Hematopoietic multipotent progenitor cell (in vitro differentiated cells): ENCODE data around the gene YOD1. TPM values are rescaled to one million over a fixed set of nuclear protein-coding genes. Genes with fewer than 3 reads are reported as not detected.
A peak's percentile ranks its signal among the peaks of the same experiment; 100 is the strongest.

Experiments used
- DNase-seq, 3 donors: peaks; one replicate each; pipeline ENCODE4 v3.0.0-alpha.2; 2011 to 2015; ENCODE audit warnings: low read depth in 2 of 3, low spot score in 2 of 3
- total RNA-seq: library from RNA; depleted of rRNA; stranded (reverse); fragments of >200 nt; gene quantifications from one replicate; pipeline ENCODE4 v1.2.3, GENCODE V29; 2012

The YOD1 gene
- total RNA-seq, 1 donor, result 8.6 TPM

DNA sequence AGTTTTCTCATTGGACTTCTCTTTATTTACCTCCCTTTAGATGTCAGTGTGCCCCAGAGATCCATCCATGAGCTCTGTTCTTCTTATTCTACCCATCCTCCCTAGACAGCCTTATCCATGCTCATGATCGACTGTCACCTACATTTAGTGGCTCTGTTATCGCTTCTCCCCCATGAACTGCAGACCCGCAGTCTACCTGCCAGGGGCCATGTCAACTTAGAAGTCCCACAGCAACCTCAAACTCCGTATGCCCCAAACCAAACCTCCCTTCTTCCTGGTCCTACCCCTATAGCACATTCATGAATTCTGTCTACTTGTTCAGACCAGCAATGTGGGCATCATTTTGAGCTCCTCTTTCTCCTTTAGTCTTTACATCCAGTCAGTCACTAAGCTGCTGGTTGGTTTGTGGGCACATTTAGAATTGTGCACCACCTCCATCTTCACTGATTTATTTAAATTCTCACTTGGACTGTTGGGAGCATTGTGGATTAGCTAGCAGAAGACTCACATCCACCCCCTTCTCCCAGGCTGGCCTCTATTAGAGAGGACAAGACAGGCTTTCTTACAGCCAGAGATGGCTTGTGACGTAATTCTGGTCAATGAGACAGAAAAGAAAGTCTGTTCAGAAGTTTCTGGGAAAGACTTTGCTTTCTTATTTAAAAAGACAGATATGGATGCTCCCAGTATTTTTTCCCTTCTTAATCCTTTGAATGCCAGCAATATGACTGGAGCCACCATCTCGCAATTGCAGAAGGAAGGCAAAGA is 37.5 kb downstream of the YOD1 start:
- DNase-seq, result no peak

DNA sequence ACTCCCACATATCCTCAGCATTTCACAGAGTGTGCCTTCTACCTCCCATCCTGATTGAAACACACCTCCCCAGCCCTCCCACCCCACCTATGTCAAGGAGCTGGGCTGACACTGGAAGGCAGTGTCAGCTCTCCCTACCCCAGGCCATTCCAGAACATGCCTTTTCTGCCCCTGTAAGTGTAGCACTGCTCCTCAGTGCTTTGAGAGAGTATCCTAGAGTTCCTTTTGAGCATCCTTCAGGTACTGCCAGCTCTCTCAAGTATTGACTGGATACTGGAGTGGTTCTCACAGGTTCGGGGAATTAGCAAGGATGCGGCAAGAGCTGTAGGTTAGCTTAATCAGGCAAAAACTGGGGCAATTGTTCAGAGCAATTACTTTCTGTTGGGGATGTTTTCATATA is 40.3 kb downstream of the YOD1 start:
- DNase-seq, result no peak

DNA sequence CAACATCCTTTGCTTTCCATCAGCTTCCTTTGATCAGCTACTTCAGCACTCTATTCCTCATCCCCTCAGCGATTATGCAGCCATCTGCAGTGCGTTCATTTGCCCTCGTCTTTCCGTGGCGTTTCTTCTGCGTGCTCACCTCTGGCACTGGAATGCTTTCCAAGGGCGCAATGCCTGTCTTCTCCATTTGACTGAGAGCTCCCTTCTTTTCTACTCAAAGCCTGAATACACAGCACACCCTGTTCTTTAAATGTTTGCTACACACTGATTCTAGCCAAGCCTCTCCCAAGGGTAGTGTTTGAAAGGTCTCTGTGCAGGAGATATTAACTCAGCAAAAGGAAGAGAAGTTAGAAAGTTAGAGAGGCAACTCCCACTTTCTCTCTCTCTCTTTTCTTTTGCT is 41.1 kb downstream of the YOD1 start:
- no peak for DNase-seq

DNA sequence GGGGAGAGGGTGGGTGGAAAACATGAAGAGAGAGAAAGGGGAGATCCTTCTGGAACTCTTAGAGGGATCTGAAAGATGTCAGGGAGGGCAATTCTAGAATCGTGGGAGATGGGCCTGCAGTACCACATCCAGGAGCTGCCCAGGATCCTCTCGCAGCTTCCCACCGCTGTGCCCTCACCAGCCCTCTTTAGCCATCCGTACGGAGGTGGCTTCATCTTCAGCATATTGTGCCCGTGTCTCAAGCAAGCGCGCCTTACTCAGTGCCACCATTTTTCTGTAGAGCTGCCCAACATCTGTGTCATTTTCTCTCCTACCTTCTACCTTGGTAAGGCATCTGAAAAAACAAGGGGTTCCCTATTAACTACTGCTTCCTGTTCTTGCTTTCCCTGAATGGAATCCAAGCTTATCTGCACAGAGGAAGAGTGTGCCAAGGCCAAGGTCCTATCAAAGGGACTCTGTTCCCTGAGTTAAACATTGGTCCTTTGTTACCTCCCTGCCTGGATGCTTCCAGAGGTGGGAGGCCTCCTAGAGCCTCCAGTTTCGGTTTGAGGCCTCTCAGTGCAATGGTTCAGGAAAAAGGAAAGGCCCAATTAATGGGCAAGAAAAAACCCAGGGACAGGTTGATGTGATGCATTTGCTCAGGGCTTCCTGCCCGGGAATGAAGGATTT is 41.7 kb downstream of the YOD1 start:
- DNase-seq, result no peak

DNA sequence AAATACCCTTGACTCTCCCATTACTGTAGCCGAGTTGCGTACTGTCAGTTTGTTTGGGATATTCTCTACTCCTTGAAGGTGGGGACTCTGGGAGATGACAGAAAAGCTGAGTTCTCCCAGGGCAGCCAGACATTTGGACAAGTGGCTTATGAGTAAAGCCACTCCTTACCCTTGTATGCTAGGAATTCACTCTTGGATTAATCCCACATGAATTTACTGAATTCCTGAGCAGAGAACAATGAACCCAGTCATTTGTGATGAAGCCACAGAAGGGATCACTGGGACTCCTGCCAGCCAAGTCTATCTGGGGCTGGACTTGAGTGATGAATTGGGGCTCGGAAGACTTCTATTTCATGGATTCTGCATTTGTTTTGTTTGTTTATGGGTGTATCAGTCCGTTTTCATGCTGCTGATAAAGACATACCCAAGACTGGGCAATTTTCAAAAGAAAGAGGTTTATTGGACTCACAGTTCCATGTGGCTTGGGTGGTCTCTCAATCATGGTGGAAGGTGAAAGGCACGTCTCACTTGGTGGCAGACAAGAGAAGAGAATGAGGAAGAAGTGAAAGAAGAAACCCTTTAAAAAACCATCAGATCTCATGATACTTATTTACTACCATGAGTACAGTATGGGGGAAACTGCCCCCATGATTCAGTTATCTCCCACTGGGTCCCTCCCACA is 43.5 kb downstream of the YOD1 start:
- no peak for DNase-seq

DNA sequence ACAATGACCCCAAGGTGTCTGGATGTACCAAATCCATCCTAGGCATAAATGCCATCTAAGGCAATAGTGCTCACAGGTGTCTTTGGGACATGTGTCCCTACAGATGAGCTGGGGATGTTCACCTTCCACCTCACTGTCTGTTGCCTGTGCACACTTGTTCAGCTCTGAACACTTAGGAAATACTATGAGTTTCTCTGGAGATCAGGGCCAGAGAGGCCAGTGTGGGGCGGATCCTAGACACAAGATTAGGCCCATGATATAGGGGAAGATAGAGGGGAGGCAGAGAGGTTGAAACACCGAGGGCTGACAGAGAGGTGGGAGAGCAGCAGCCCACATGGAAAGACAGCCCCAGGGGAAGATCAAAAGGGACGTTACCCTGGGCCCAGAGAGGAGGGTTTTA is 44.1 kb downstream of the YOD1 start:
- DNase-seq, result no peak

DNA sequence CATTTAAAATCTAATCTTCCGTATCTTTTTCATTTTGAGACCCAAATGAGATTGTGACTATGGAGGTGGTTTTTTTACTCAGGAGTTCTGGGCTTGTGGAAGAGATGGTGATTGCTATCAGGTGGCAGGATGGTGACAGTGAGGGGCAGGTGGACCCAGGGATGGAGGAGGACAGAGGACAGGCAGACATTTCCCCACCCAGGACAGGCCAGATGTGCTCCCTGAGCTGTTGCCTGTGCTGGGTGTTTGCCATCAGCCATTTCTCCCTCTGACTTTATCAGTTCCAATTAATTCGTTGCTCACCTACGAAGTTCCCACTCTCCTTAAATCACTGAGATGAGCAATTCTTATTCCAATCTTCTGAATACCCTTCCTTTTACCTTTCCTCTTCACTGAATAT is 44.9 kb downstream of the YOD1 start:
- DNase-seq, result no peak

DNA sequence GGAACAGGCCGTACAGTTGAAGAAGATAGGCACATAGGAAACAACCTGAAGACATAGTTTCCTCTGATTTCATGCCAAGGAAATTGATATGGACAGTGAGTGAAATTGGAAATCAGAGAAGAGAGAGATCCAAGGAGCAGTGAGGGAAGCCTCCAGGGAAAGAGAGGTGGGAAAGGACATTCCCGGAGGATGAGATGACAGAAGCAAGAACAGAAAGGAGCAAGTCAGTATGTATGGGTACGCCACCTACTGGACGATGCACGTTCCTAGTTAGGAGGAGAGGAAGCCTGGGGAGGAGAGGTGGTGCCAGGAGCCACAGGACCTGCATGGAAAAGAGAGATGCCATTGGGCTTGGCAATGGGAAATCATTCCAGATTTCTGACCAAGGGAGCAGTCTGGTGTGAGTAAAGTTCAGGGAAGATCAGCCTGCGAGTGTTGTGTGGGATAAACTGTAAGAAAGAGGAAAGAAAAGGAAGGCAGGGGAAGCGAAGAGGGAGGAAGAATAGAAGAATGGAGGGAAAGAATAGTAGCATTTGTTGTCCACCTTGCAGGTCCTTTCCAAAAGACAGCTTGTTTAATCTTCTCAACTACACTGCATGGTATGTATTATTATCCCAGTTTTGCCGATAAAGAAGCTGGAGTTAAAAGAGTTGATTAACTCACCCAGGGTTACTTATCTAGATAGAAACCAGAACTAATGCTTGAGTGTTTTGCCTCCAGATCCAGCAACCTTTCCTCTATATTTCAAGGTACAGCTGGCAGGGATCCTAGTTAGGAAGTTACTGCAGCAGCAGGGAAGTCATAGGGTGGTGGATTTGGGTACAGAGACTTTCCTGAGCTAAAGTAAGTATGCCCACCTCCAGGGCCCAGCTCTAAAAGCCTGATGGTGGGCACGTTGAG is 45.8 kb downstream of the YOD1 start:
- peak in 2 of 3 donors; percentile 29 to 58 for DNase-seq

DNA sequence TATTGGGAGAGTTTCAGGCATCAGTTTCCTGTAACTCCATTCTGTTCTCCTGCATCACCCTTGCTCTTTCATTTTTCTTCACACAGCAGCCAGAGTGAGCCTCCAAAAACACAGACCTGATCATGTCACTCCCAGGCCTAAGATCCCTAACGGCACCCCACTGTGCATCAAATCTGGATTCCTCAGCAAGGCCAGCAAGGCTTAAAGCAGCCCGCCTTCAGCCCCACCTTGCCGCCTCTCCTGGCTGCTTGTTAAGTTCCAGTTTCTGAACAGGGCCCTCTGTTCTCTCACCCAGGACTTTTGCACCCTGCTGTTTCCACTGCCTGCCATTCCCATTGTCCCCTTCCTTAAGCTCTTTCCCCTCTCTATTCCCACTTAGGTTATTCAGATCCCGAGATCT is 47.8 kb downstream of the YOD1 start:
- no peak for DNase-seq

DNA sequence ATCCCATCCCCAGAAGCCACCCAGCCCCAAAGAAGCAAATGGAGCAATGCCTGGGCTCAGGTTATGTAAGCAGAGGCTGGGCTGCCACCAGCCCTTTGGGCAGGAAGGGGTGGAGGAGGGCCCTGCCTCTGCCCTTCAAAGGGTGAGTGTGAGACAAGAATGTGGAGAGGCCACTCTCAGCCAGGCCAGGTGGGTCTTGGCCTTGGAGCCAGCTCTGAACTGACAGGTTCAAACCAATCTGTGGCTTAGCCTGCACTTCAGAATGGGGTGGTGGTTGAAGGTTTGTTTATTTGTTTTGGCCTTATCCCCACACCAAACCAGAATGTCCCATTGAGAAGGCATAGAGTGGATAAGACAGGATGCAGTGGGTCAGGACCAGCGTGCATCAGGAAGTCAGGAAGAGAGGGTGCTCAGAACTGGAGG is 48.3 kb downstream of the YOD1 start:
- DNase-seq, result no peak

DNA sequence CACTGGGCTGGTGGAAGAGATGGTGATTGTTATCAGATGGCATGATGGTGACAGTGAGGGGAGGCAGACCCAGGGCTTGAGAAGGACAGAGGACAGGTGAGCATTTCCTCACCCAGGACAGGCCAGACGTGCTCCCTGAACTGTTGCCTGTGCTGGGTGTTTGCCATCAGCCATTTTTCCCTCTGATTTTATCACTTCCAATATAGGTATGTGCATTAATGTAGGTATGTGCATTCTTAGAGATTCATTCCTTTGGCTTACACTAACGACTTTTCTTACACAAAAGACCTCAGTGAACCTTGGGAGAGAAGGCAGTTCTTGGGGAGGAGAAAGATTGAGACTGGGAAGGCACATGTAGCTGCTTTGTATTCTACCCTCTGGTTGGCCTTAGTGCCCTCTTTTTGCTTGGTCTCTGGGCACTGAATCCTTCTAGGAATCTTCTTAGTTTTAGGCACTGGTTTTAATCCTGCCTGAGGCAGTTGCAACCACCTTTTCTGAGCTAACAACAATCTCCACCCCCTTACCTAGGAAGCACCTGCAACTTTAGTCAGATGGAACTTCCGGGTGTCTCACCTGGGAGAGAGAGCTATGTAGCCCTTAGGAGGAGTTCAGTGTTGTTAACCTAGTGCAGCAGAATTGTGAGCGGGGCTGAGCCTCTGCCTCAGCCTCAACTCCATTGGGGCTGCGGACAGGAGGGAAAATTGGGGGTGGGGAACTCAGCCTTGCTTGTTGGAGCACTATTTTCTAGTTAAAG is 49.3 kb downstream of the YOD1 start:
- DNase-seq, result no peak

DNA sequence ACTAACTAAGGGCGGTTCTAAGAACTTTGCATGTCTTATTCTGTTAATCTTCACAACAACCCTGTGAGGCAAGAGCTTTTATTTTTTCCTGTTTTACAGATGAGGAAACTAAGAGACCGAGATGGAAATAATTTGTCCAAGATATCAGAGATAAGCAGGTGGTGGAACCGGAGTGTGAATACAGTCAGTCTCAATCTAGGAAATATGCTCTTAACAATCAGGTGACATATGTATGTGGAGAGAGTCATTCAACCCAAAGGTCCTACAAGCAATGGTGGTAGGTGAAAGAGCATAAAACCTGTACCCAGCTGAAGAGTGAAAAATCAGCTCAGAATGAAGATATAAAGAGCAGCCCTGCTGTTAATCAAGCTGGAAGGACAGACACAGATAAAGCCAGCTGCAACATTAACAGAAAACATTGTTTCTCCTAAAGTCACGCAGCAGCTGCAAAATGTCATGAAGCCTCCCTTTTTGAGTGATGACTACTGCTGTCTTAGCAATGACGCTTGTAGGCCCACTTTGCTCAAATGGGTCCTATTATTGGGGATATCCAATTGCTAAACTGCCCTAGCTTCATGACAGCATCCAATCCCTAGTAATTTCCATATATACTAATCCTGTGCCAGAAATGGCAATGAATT is 50.2 kb downstream of the YOD1 start:
- DNase-seq, result no peak

DNA sequence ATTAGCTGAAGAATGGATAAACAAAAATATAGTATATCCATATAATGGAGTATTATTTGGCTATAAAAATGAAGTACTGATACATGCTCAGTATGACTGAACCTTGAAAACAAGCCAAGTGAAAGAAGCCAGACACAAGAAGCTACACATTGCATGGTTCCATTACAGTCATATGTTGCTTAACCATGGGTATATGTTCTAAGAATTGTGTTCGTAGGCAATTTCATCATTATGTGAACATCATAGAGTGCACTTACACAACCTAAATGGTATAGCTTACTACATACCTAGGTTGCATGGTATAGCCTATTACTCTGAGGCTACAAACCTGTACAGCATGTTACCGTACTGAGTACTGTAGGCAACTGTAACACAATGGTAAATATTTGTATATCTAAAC is 52.2 kb downstream of the YOD1 start:
- DNase-seq, result no peak

Other genes starting within 250 kb of the YOD1 start
- gene IL20, start 185.6 kb downstream of the YOD1 start, total RNA-seq, result not detected
- gene IL24, start 153.8 kb downstream of the YOD1 start, total RNA-seq, result not detected
- 15.1 TPM for gene FCMR, start 129.3 kb downstream of the YOD1 start, total RNA-seq
- not detected for gene PIGR, start 104.7 kb downstream of the YOD1 start, total RNA-seq
- gene FCAMR, start 80.7 kb downstream of the YOD1 start, total RNA-seq, result not detected
- gene C1orf116, start 18.5 kb downstream of the YOD1 start, total RNA-seq, result under 0.01 TPM
- gene PFKFB2, start 2.1 kb upstream of the YOD1 start, total RNA-seq, result 9.4 TPM
- gene C4BPB, start 37.7 kb upstream of the YOD1 start, total RNA-seq, result under 0.01 TPM
- gene C4BPA, start 53.0 kb upstream of the YOD1 start, total RNA-seq, result not detected